Activated T-cell treated with anti-CD3 and anti-CD28 coated beads, Interleukin-2, amount 50 U/mL, for 24 hours (primary cell): ENCODE measurements around the gene KRT77.

ENCODE experiments used
- DNase-seq: peaks from one replicate; pipeline ENCODE4 v3.0.0-alpha.2; 2020
- H3K27ac Mint-ChIP-seq: 2 replicates; pipeline ENCODE4 v1.8.0; 2020; ENCODE audit warnings: mild to moderate bottlenecking, mixed read lengths
- H3K27me3 Mint-ChIP-seq: 2 replicates; pipeline ENCODE4 v1.8.0; 2020; ENCODE audit warnings: mixed read lengths
- H3K36me3 Mint-ChIP-seq: 2 replicates; pipeline ENCODE4 v1.8.0; 2020; ENCODE audit warnings: low read depth, mixed read lengths
- H3K4me1 Mint-ChIP-seq: 2 replicates; pipeline ENCODE4 v1.8.0; 2020; ENCODE audit warnings: low read depth, mixed read lengths
- H3K4me3 Mint-ChIP-seq: 2 replicates; pipeline ENCODE4 v1.8.0; 2020; ENCODE audit warnings: mild to moderate bottlenecking, moderate library complexity, mixed read lengths
- H3K9me3 Mint-ChIP-seq: 2 replicates; pipeline ENCODE4 v1.8.0; 2020; ENCODE audit warnings: mixed read lengths

Gene KRT77

GRCh38 chr12:52692254-52692653 is 11.1 kb downstream of the KRT77 start:
- H3K36me3 Mint-ChIP-seq = no peaks in the 10 kb centered on the region
- peaks cover 27% of the 10 kb centered on the region for H3K4me1 Mint-ChIP-seq
- no peak overlapping the region for H3K4me3 Mint-ChIP-seq
- H3K27me3 Mint-ChIP-seq = no peaks in the 10 kb centered on the region
- H3K9me3 Mint-ChIP-seq = no peaks in the 10 kb centered on the region
- no peak for DNase-seq
- H3K27ac Mint-ChIP-seq = no peak overlapping the region

- Mint-ChIP-seq H3K36me3 (no peaks in the 10 kb centered on the region), H3K27ac (no peak overlapping the region), H3K4me1 (peaks cover 27% of the 10 kb centered on the region), H3K4me3 (peak overlapping the region; percentile 23), H3K27me3 (no peaks in the 10 kb centered on the region), H3K9me3 (no peaks in the 10 kb centered on the region)
- DNase-seq = no peak
These were observed 11.5 kb downstream of the KRT77 start for GRCh38 chr12:52691841-52692150.

- H3K36me3 Mint-ChIP-seq = no peaks in the 10 kb centered on the region
- H3K27me3 Mint-ChIP-seq = no peaks in the 10 kb centered on the region
- peak overlapping the region; percentile 69 for H3K4me3 Mint-ChIP-seq
- H3K4me1 Mint-ChIP-seq = peaks cover 27% of the 10 kb centered on the region
- no peak overlapping the region for H3K27ac Mint-ChIP-seq
- H3K9me3 Mint-ChIP-seq = no peaks in the 10 kb centered on the region
- DNase-seq = peak; percentile 65
These were observed 12.1 kb downstream of the KRT77 start for GRCh38 chr12:52691076-52691840.

GRCh38 chr12:52690351-52691075 is 12.8 kb downstream of the KRT77 start:
- peak overlapping the region; percentile 69 for H3K4me3 Mint-ChIP-seq
- H3K27ac Mint-ChIP-seq = no peak overlapping the region
- DNase-seq = no peak
- peaks cover 27% of the 10 kb centered on the region for H3K4me1 Mint-ChIP-seq
- no peaks in the 10 kb centered on the region for H3K36me3 Mint-ChIP-seq
- no peaks in the 10 kb centered on the region for H3K9me3 Mint-ChIP-seq
- no peaks in the 10 kb centered on the region for H3K27me3 Mint-ChIP-seq

- Mint-ChIP-seq H3K9me3 (no peaks in the 10 kb centered on the region), H3K4me3 (no peak overlapping the region), H3K27ac (no peak overlapping the region), H3K4me1 (peaks cover 27% of the 10 kb centered on the region), H3K27me3 (no peaks in the 10 kb centered on the region), H3K36me3 (no peaks in the 10 kb centered on the region)
- no peak for DNase-seq
These were observed 13.4 kb downstream of the KRT77 start for GRCh38 chr12:52689936-52690335.

GRCh38 chr12:52689239-52689638 is 14.1 kb downstream of the KRT77 start:
- H3K27ac Mint-ChIP-seq = no peak overlapping the region
- no peaks in the 10 kb centered on the region for H3K36me3 Mint-ChIP-seq
- H3K9me3 Mint-ChIP-seq = no peaks in the 10 kb centered on the region
- peaks cover 27% of the 10 kb centered on the region for H3K4me1 Mint-ChIP-seq
- H3K4me3 Mint-ChIP-seq = no peak overlapping the region
- no peaks in the 10 kb centered on the region for H3K27me3 Mint-ChIP-seq
- DNase-seq = no peak

GRCh38 chr12:52688481-52688880 is 14.8 kb downstream of the KRT77 start:
- Mint-ChIP-seq H3K4me1 (peaks cover 27% of the 10 kb centered on the region), H3K36me3 (no peaks in the 10 kb centered on the region), H3K4me3 (no peak overlapping the region), H3K9me3 (no peaks in the 10 kb centered on the region), H3K27ac (no peak overlapping the region), H3K27me3 (no peaks in the 10 kb centered on the region)
- no peak for DNase-seq

GRCh38 chr12:52687497-52688385 is 15.6 kb downstream of the KRT77 start:
- peaks cover 31% of the 10 kb centered on the region for H3K4me1 Mint-ChIP-seq
- H3K9me3 Mint-ChIP-seq = no peaks in the 10 kb centered on the region
- H3K27me3 Mint-ChIP-seq = no peaks in the 10 kb centered on the region
- no peak overlapping the region for H3K27ac Mint-ChIP-seq
- no peak for DNase-seq
- no peak overlapping the region for H3K4me3 Mint-ChIP-seq
- no peaks in the 10 kb centered on the region for H3K36me3 Mint-ChIP-seq

GRCh38 chr12:52686756-52687487 is 16.4 kb downstream of the KRT77 start:
- no peaks in the 10 kb centered on the region for H3K36me3 Mint-ChIP-seq
- no peak overlapping the region for H3K4me3 Mint-ChIP-seq
- H3K4me1 Mint-ChIP-seq = peaks cover 37% of the 10 kb centered on the region
- no peak for DNase-seq
- no peak overlapping the region for H3K27ac Mint-ChIP-seq
- H3K27me3 Mint-ChIP-seq = no peaks in the 10 kb centered on the region
- no peaks in the 10 kb centered on the region for H3K9me3 Mint-ChIP-seq

- H3K9me3 Mint-ChIP-seq = no peaks in the 10 kb centered on the region
- no peaks in the 10 kb centered on the region for H3K36me3 Mint-ChIP-seq
- H3K4me1 Mint-ChIP-seq = peaks cover 37% of the 10 kb centered on the region
- no peak overlapping the region for H3K4me3 Mint-ChIP-seq
- no peaks in the 10 kb centered on the region for H3K27me3 Mint-ChIP-seq
- DNase-seq = no peak
- H3K27ac Mint-ChIP-seq = no peak overlapping the region
These were observed 17.3 kb downstream of the KRT77 start for GRCh38 chr12:52686063-52686462.

- Mint-ChIP-seq H3K36me3 (no peaks in the 10 kb centered on the region), H3K4me3 (no peak overlapping the region), H3K9me3 (no peaks in the 10 kb centered on the region), H3K27ac (no peak overlapping the region), H3K27me3 (no peaks in the 10 kb centered on the region), H3K4me1 (peaks cover 37% of the 10 kb centered on the region)
- no peak for DNase-seq
These were observed 17.9 kb downstream of the KRT77 start for GRCh38 chr12:52685406-52685890.

- no peaks in the 10 kb centered on the region for H3K27me3 Mint-ChIP-seq
- H3K36me3 Mint-ChIP-seq = no peaks in the 10 kb centered on the region
- H3K4me3 Mint-ChIP-seq = no peak overlapping the region
- peaks cover 36% of the 10 kb centered on the region for H3K4me1 Mint-ChIP-seq
- H3K27ac Mint-ChIP-seq = no peak overlapping the region
- no peaks in the 10 kb centered on the region for H3K9me3 Mint-ChIP-seq
- no peak for DNase-seq
These were observed 18.9 kb downstream of the KRT77 start for GRCh38 chr12:52684431-52684830.

- Mint-ChIP-seq H3K4me1 (peaks cover 36% of the 10 kb centered on the region), H3K27ac (no peak overlapping the region), H3K4me3 (no peak overlapping the region), H3K36me3 (no peaks in the 10 kb centered on the region), H3K9me3 (no peaks in the 10 kb centered on the region), H3K27me3 (no peaks in the 10 kb centered on the region)
- no peak for DNase-seq
These were observed 19.6 kb downstream of the KRT77 start for GRCh38 chr12:52683575-52684300.
